Glutamatergic neuron (in vitro differentiated cells): Measurements from ENCODE around the gene HDAC10. TPM values are rescaled to one million over a fixed set of nuclear protein-coding genes. Genes with fewer than 3 reads are reported as not detected.
"Not testable (repeated sequence)": the region's sequence is repeated elsewhere in the genome, so short reads cannot be mapped to it uniquely, and the experiment has no call there.

Experiments used
- DNase-seq: peaks from one replicate; pipeline ENCODE4 v3.0.0; 2022
- H3K27ac Mint-ChIP-seq: one replicate; pipeline ENCODE4 v1.8.0; 2020; ENCODE audit warnings: mild to moderate bottlenecking, mixed read lengths, inconsistent platforms; ENCODE audit not compliant: unreplicated experiment
- H3K27me3 Mint-ChIP-seq: one replicate; pipeline ENCODE4 v1.8.0; 2020; ENCODE audit warnings: mild to moderate bottlenecking, moderate library complexity, mixed read lengths, inconsistent platforms; ENCODE audit not compliant: unreplicated experiment
- H3K36me3 Mint-ChIP-seq: one replicate; pipeline ENCODE4 v1.8.0; 2020; ENCODE audit warnings: mild to moderate bottlenecking, mixed read lengths, inconsistent platforms; ENCODE audit not compliant: unreplicated experiment
- H3K4me1 Mint-ChIP-seq: one replicate; pipeline ENCODE4 v1.8.0; 2020; ENCODE audit warnings: mild to moderate bottlenecking, low read depth, mixed read lengths, inconsistent platforms; ENCODE audit not compliant: unreplicated experiment
- H3K4me3 Mint-ChIP-seq: one replicate; pipeline ENCODE4 v1.8.0; 2020; ENCODE audit warnings: mild to moderate bottlenecking, mixed read lengths, inconsistent platforms; ENCODE audit not compliant: unreplicated experiment
- H3K9me3 Mint-ChIP-seq: one replicate; pipeline ENCODE4 v1.8.0; 2020; ENCODE audit warnings: mild to moderate bottlenecking, moderate library complexity, mixed read lengths, inconsistent platforms; ENCODE audit not compliant: unreplicated experiment
- CTCF ChIP-seq: fragments of 200-600 bp; sonication (generic); IDR thresholded peaks from one replicate; pipeline ENCODE4 v1.5.0; 2021; ENCODE audit not compliant: partially characterized antibody, unreplicated experiment
- total RNA-seq: library from RNA; stranded (reverse); fragmentation: NEBNext Ultra II Directional; extraction: Animal tissue kit (Norgen Biotek cat#: 25700); gene quantifications from one replicate; pipeline ENCODE4 v1.2.1, GENCODE V29; 2021; ENCODE audit not compliant: unreplicated experiment

HDAC10 gene
- total RNA-seq, 1 donor from 2014 or later = 88.2 TPM

GRCh38 chr22:50277761-50278160 is 26.7 kb upstream of the HDAC10 start:
- Mint-ChIP-seq H3K27ac (no peak overlapping the region), H3K4me1 (peaks cover 11% of the 10 kb centered on the region), H3K27me3 (peaks cover 3% of the 10 kb centered on the region), H3K9me3 (peaks cover 3% of the 10 kb centered on the region), H3K36me3 (no peaks in the 10 kb centered on the region), H3K4me3 (no peak overlapping the region)
- TF ChIP-seq CTCF = no peak
- no peak for DNase-seq

- Mint-ChIP-seq H3K36me3 (no peaks in the 10 kb centered on the region), H3K9me3 (peaks cover 5% of the 10 kb centered on the region), H3K27me3 (peaks cover 5% of the 10 kb centered on the region), H3K4me3 (no peak overlapping the region), H3K4me1 (peaks cover 11% of the 10 kb centered on the region), H3K27ac (no peak overlapping the region)
- DNase-seq = peak; percentile 70
- peak; percentile 64 for TF ChIP-seq CTCF
Measured at GRCh38 chr22:50276143-50276542, 25.1 kb upstream of the HDAC10 start.

GRCh38 chr22:50275181-50276055 is 24.4 kb upstream of the HDAC10 start:
- H3K27me3 Mint-ChIP-seq = peaks cover 6% of the 10 kb centered on the region
- peaks cover 11% of the 10 kb centered on the region for H3K4me1 Mint-ChIP-seq
- H3K4me3 Mint-ChIP-seq = no peak overlapping the region
- no peak for TF ChIP-seq CTCF
- H3K27ac Mint-ChIP-seq = peak overlapping the region; percentile 55
- peak; percentile 42 for DNase-seq
- peaks cover 5% of the 10 kb centered on the region for H3K9me3 Mint-ChIP-seq
- H3K36me3 Mint-ChIP-seq = no peaks in the 10 kb centered on the region

- H3K4me3 Mint-ChIP-seq = no peak overlapping the region
- H3K9me3 Mint-ChIP-seq = peaks cover 5% of the 10 kb centered on the region
- TF ChIP-seq CTCF = no peak
- peaks cover 11% of the 10 kb centered on the region for H3K4me1 Mint-ChIP-seq
- no peak for DNase-seq
- H3K27me3 Mint-ChIP-seq = peaks cover 6% of the 10 kb centered on the region
- peak overlapping the region; percentile 55 for H3K27ac Mint-ChIP-seq
- H3K36me3 Mint-ChIP-seq = no peaks in the 10 kb centered on the region
Measured at GRCh38 chr22:50274771-50275170, 23.7 kb upstream of the HDAC10 start.

- Mint-ChIP-seq H3K4me3 (peak overlapping the region; percentile 71), H3K27me3 (peaks cover 6% of the 10 kb centered on the region), H3K27ac (peak overlapping the region; percentile 50), H3K9me3 (peaks cover 5% of the 10 kb centered on the region), H3K4me1 (peaks cover 11% of the 10 kb centered on the region), H3K36me3 (no peaks in the 10 kb centered on the region)
- TF ChIP-seq CTCF = no peak
- DNase-seq = peak; percentile 62
Measured at GRCh38 chr22:50274311-50274710, 23.2 kb upstream of the HDAC10 start.

- H3K36me3 Mint-ChIP-seq, DNase-seq, H3K27me3 Mint-ChIP-seq, H3K9me3 Mint-ChIP-seq: not testable (repeated sequence)
- peak overlapping the region; percentile 50 for H3K27ac Mint-ChIP-seq
- peak overlapping the region; percentile 71 for H3K4me3 Mint-ChIP-seq
- H3K4me1 Mint-ChIP-seq = peaks cover 11% of the 10 kb centered on the region
Measured at GRCh38 chr22:50273781-50274180, 22.7 kb upstream of the HDAC10 start.

GRCh38 chr22:50273352-50273751 is 22.3 kb upstream of the HDAC10 start:
- H3K27me3 Mint-ChIP-seq, H3K36me3 Mint-ChIP-seq, H3K9me3 Mint-ChIP-seq, DNase-seq: not testable (repeated sequence)
- Mint-ChIP-seq H3K4me1 (peaks cover 13% of the 10 kb centered on the region), H3K4me3 (peak overlapping the region; percentile 71), H3K27ac (peak overlapping the region; percentile 50)
